Endometrial microvascular endothelial cells (primary cell): ENCODE data around the gene EPS15. TPM values are rescaled to one million over a fixed set of nuclear protein-coding genes. Genes with fewer than 3 reads are reported as not detected.
"Not testable (repeated sequence)": the region's sequence is repeated elsewhere in the genome, so short reads cannot be mapped to it uniquely, and the experiment has no call there.

Experiments
- in situ Hi-C: cut with HindIII; loops from 2 replicates; pipeline ENCODE4 v1.10.0; 2017; ENCODE audit warnings: low sequenced_read_pairs, low pct_unique_long_range_greater_than_20kb; ENCODE audit errors: inconsistent ontology term
- total RNA-seq: library from RNA; depleted of rRNA; stranded (reverse); fragments of >200 nt; gene quantifications from one replicate; pipeline ENCODE4 v1.2.3, GENCODE V29; 2015; ENCODE audit errors: inconsistent ontology term

The EPS15 gene
- 40.5 TPM for total RNA-seq

DNA sequence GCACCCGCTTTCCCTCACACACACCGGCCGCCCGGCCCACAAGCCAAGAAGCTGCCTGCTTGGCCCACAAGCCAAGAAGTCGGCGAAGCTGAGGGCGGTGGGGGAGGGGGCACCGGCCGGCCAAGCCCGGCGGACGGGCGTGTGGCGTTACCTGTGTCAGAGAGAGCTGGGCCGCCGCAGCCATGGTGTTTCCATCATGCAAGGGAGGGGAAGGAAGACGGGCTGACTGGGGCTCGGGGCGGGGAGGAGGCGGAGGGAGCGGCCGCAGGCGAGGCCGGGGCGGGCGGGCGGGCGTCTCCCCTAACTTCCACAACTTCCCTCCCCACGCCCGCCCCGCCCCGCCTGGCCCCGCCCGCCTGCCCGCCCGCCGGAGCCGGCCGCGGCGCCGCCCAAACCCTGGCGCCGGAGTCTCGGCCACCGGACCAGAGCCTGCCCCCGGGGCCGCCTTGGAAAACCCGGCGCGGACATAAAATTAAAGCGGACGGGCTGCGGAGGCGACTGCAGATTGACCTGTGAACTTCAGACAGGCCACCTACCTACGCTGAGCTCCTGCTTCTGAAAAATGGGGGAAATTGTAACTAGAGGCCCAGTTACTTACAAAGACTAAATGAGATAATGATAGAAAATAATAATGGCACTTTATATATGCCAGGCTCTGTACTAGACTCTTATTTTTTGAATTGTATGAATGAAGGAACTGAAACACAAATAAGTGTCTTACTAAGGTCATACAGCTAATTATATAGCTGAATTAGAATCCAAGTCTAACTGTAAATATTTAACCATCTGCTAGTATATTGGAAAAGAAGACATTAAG, at the start of gene EPS15:
TSS of gene EPS15 (minus strand) at position 219 of the 817 bp plus-strand sequence. CDS start at position 184, 35 bp downstream.
- in situ Hi-C loops = no loop called here

DNA sequence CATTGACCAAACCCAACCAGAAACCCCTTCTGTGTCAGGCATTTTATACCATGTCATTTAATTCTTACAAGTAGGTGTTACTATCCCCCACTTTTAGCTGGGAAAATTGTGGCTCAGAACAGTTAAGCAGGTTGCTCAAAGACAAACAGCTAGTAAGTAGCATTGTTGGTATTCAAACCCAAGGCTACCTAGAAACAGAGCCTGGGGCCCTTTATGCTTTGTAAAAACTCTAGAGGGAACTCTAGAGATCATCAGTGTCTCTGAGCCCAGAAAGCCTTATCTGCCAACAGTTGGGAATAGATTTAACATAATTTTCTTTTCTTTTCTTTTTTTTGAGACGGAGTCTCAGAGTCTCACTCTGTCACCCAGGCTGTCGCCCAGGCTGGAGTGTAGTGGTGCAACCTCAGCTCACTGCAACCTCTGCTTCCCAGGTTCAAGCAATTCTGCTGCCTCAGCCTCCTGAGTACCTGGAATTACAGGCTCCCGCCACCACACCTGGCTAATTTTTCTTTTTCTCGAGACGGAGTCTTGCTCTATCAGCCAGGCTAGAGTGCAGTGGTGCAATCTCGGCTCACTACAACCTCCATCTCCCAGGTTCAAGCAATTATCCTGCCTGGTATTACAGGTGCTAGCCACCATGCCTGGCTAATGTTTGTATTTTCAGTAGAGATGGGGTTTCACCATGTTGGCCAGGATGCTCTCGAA, 49.3 kb upstream of the EPS15 start:
- in situ Hi-C loops = no loop called here

DNA sequence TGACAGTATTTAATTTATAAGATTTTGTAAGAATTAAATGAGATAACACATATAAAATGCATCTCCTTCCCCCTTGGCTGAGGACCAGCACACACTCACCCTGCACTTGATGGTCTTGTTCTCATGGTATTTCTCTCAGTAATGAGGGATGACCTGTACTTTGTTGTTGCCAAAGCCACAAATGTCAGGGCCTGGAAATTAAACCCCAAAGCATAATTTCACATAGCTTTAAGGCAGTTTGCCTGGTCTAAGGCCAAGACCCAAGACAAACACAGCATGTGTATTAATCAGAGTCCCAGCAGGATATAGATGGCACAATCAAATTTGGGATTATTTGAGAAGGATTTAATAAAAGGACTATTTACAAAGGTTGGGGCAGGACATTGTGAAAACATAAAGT, 48.6 kb upstream of the EPS15 start:
- in situ Hi-C loops = no loop called here

DNA sequence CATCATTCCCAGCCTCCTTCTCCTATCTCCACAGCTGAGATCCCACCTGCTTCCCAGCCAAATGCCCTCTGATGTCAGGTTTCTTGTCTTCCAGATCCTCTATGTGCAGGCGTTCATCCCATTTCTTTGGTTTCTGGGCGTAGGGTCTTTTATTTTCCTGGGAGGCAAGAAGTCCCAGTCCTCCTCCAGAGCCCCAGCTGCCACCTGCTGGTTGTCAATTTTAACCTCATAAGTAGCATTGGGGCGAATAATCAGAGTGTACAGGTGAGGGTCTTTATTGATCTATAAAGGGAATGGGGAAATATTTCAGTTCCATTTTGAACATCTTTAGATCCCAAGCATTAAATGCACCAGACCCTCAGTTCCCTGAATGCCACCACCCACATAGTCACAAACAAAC, 47.2 kb upstream of the EPS15 start:
- in situ Hi-C loops = no loop called here

DNA sequence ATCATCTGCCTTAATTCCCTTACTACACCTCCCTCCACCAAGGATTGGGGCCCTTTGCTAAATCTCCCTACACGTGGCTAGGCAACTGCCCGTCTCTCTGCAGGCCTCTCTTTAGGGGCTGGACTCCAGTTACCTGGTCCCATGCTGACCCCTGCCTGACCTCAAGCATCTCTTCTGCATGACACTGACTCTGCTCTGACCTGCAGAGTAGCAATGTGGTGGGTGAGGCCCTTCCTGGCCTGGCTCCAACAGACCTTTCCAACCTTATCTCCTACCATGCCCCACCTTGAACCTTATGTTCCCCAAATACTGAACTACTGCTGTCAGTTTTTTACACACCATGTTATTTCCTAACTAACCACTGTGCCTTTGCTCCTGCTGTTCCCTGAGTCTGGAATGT, 45.9 kb upstream of the EPS15 start:
- in situ Hi-C loops = no loop called here

DNA sequence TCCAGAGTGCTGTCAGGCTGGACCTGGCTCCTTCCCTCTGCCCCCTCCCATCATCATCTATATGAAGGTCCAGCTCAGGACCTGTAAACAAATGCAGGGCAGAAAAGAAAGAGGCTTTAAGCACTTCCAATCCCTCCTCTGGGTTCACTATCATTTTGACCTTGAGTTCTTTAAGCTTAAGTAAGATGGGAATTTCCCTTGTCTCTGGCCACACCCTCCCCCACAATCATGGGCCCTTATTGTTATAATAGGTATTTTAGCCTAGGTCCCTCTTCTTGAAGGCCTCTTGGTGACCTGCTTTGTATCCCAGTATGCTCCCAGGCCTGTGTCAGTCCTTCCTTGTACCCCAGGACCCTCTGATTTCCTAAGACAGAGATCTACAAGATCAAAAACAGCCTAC, 45.1 kb upstream of the EPS15 start:
- in situ Hi-C loops = no loop called here

DNA sequence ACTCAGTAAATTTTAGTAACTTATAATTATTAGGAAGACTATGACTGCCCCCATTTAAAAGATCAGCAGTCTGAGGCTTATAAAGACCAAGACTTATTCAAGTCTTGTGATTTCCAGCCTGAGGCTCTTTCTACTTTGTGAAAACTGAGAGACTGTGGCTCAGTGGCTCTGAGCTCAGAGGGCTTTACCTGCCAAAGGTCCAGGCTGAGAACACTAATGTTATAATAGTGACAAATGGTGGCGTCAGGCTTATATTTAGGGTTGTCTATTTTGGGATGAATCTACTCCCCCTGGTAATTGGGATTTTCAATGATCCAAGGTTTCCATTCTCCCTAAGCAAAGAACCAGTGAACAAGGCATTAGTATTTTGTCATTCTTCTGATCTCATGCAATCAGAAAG, 42.6 kb upstream of the EPS15 start:
- in situ Hi-C loops = no loop called here

DNA sequence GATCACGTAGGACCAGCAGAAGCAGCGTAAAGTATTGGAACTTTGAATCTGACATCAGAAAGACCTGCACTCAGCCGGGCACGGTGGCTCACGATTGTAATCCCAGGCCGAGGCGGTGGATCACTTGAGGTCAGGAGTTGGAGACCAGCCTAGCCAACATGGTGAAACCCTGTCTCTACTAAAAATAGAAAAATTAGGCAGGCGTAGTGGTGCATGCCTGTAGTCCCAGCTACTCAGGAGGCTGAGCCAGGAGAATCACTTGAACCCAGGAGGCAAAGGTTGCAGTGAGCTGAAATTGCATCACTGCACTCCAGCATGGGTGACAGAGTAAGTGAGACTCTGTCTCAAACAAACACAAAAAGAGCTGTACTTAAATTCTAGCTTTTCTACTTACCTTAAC, 41.8 kb upstream of the EPS15 start:
- in situ Hi-C loops = not testable (repeated sequence)

DNA sequence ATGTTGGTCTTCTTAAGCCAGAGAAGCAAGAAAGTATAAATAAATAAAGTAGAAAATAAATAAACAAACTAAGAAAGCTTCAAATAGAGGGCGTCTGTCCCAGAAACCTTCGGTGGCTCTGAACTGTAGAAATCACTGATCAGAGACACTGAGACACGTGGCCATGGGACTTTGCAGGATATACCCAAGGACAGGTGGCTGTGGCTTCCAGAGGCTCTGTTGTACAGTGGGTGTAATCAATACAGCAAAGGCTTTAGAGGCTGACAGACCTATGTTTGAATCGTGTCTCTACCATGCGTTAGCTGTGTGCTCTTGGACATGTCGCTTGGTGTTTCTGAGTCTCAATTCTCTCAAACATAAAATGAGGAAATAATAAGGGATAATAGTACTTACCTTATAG, 41.0 kb upstream of the EPS15 start:
- in situ Hi-C loops = no loop called here

DNA sequence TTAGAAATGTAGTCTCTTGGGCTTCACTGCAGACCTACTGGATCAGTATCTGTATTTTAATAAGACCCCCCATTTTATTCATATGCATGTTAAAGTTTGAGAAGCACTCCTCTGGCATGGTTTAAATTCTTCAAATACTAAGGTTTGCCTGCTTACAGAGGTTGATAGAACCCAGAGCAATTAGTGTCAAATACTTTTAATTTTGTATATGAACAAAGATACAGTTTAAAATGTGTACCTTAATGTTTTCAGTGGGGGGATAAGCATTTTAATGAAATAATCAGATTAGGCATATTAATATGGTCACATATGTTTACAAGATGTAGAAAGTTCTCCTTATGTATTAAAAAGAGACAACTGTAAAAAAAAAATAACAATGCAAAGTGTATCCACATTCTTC, 40.4 kb upstream of the EPS15 start:
- in situ Hi-C loops = no loop called here

DNA sequence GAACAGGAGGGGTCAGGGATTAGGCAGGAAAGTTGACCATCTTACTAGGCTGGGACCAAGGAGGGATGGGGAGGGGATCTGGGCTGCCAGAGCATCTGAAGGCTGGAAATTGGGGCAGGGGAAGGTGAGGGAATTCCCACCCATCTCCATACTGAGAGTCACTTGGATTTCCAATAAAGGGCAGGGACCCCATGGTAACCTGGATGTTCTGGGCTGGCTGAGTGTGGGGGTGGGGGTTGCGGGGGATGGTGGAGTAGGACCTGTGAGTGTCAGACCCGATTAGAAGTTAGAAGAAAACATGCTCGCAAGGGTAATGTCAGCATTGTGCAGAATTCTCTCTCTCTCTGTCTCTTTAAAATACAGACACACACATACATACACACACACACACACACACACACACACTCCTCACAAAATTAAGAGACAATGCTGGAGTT, 40.0 kb upstream of the EPS15 start:
- in situ Hi-C loops = no loop called here

DNA sequence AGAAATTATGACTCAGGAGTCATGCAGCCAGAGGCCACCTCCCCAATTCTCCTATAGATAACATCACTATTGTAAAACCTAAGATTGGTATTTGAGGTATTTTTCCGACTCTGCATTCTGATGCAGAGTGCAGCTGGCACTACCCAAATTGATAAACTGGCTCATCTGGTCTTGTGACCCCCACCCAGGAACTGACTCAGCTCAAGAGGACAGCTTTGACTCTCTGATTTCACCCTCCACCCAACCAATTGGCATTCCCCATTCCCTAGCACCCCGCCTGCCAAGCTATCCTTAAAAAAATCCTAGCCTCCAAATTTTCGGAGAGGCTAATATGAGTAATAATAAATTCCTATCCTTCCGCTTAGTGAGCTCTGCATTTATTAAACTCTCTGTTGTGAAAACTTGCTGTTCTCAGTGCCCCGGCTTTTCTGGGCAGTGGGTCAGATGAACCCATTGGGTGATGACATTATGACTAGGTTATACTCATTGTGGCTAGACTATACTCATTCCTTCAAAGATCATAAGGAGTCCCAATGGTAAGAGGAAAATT, 39.4 kb upstream of the EPS15 start:
- in situ Hi-C loops = no loop called here

DNA sequence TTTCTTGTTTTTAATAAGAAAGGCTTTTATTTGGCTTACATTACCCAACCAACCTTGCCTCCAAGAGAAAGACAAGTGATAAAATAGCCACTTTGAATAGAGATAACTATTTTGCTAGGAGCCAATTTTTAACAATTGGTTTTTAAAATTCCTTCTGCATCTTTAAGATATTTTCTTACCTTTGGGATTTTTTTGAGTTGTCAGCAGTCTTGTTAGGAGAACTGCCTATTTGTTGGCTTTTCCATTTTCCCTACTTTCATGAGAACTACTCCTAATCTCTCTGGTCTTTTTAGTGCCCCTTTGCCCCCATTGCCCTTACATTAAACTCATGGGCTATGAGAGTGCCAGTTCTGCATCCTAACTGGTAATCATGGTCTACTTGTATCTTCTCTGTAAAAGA, 38.1 kb upstream of the EPS15 start:
- in situ Hi-C loops = no loop called here

DNA sequence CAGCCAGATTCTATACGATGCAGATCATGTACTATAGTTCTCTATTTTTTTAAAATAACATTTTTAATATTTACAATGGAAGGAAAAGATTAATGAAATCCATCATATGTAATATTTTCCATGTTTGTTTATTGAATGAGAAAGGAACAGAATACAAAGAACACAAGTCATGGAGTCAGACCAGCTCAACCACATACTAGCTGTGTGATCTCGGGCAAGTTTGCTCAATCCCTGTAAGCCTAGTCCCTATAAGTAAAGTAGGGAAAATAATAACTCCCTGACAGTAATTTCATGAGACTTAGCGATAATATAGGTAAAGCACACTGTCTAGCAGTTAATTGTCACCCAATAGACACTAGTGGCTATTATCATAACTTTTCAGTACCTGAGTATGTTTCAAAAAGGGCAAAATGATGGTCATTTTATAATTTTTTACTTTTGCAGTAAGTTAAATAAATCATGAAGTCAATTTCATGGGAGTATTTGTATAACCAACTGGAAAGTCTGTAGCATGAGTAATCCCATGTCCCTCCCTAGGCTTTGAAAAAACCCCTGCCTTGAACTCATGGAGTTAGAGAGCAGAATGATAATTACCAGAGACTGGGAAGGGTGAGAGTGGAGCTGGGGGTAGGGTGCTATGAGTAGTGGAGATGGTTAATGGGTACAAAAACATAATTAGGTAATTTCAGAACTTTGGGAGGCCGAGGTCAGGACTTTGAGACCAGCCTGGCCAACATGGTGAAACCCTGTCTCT, 37.0 kb upstream of the EPS15 start:
- in situ Hi-C loops = no loop called here

DNA sequence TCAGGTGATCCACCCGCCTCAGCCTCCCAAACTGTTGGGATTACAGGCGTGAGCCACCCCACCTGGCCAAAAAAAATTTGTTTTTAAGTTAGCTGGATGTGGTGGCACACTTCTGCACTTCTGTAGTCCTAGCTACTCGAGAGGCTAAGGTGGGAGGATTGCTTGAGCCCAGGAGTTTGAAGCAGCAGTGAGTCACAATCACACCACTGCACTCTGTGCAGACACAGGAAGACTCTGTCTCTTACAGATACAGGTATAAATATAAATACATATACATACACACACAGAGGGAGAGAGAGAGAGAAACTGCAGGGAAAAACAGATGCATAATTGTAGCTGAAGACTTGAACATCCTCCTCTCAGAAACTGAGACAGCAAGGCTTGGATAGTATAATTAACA, 34.8 kb upstream of the EPS15 start:
- in situ Hi-C loops = no loop called here

DNA sequence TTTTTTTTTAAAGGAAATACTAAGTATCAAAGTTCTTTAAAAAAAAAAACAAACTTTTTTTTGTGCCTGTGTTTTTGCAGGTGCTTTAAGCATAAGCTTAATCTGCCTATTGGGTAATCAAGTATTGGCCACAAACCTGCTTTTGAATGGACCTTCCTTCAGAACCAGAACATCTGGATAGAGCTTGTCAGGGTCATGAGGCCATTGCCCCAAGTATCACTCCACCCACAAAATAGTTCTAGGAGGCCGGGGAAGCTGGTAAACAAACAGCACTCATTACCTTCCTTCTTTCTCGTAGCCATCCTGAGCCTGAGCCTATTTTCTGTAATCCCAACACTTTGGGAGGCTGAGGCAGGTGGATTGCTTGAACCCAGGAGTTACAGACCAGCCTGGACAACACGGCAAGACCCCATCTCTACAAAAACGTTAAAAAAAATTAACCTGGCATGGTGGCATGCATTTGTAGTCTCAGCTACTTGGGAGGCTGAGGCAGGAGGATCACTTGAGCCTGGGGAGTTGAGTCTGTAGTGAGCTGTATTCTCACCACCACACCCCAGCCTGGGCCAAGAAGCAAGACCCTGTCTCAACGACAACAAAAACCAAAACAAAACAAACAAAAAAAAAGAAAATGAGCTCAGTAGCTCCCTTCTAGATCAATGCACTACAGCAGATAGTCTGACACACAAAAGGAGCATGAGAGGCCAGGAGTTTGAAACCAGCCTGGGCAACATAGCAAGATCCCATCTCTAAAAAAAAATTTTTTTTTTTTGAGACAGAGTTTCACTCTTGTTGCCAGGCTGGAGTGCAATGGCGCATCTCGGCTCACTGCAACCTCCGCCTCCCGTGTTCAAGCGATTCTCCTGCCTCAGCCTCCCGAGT, 34.1 kb upstream of the EPS15 start:
- in situ Hi-C loops = no loop called here

DNA sequence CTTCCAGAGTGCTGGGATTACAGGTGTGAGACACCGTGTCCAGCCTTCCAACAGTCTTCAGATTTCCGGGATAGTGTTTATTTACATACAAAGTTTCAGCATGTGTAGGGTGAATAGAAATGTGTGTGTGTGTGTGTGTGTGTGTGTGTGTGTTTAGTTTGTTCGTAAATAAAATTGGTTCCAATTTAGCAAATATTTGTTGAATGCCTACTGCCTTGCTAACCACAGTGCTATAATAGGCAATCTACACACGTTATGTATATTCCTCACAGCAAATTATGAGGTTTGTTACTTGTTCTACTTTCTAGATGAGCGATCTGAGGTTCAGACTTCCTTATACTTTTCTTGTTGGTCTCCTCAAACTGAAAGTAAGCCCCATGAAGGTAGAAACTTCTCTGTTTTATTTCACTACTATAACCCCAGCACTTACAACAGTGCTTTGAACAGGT, 32.8 kb upstream of the EPS15 start:
- in situ Hi-C loops = no loop called here

DNA sequence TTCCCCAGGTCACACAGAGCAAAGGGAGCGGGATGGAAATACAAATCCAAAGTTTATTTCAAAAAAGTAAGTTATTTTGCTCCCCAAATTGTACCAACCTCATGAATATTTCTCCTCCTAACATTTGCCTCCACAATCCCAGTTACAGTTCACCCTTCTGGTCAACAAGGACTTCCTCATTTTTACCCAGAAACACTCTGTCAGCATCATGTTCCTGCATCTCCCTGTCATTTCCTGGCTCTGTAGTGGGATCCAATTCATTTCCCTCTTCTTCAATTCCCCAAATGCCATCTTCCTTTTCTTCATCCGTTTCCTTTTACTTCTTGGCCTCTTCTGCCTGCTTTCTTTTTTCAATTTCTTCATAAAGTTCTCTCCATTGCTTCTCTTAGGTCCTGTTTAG, 32.0 kb upstream of the EPS15 start:
- in situ Hi-C loops = no loop called here
